KOPT-K1 (cell line): ENCODE results near the gene MTMR8.

ENCODE experiments used
- H3K27ac ChIP-seq: fragments of 200-600 bp; sonication (generic); 2 replicates; pipeline ENCODE4 v1.5.1; 2016; ENCODE audit warnings: antibody characterized with exemption, mild to moderate bottlenecking, low read depth, low read length; ENCODE audit not compliant: poor library complexity, severe bottlenecking
- H3K36me3 ChIP-seq: fragments of 200-600 bp; sonication (generic); 2 replicates; pipeline ENCODE4 v1.5.1; 2017; ENCODE audit warnings: antibody characterized with exemption, mild to moderate bottlenecking, low read length, moderate library complexity; ENCODE audit not compliant: insufficient read depth
- H3K9me3 ChIP-seq: fragments of 200-600 bp; sonication (generic); 2 replicates; pipeline ENCODE4 v1.5.1; 2017; ENCODE audit warnings: antibody characterized with exemption, low read length, mild to moderate bottlenecking; ENCODE audit not compliant: insufficient read depth, poor library complexity, severe bottlenecking

The MTMR8 gene

GRCh38 chrX:64352081-64352480 is 43.2 kb downstream of the MTMR8 start:
- H3K36me3 ChIP-seq: peaks cover 25% of the 10 kb centered on the region; the same call in 1 of the 2 replicates
- H3K27ac ChIP-seq: no peak overlapping the region
- H3K9me3 ChIP-seq: no peaks in the 10 kb centered on the region

GRCh38 chrX:64350521-64350920 is 44.7 kb downstream of the MTMR8 start:
- no peak overlapping the region for H3K27ac ChIP-seq
- no peaks in the 10 kb centered on the region for H3K9me3 ChIP-seq
- H3K36me3 ChIP-seq: peaks cover 24% of the 10 kb centered on the region; the same call in 1 of the 2 replicates

- Histone ChIP-seq H3K27ac (no peak overlapping the region), H3K36me3 (peaks cover 20% of the 10 kb centered on the region; the same call in 1 of the 2 replicates), H3K9me3 (no peaks in the 10 kb centered on the region)
Observed at GRCh38 chrX:64350047-64350446, 45.2 kb downstream of the MTMR8 start.

- no peak overlapping the region for H3K27ac ChIP-seq
- peaks cover 5% of the 10 kb centered on the region; the same call in 1 of the 2 replicates for H3K36me3 ChIP-seq
- H3K9me3 ChIP-seq: no peaks in the 10 kb centered on the region
Observed at GRCh38 chrX:64342811-64343210, 52.4 kb downstream of the MTMR8 start.

GRCh38 chrX:64338296-64338695 is 57.0 kb downstream of the MTMR8 start:
- no peaks in the 10 kb centered on the region; the same call in 1 of the 2 replicates for H3K36me3 ChIP-seq
- H3K9me3 ChIP-seq: no peaks in the 10 kb centered on the region
- H3K27ac ChIP-seq: no peak overlapping the region

GRCh38 chrX:64334467-64334866 is 60.8 kb downstream of the MTMR8 start:
- peaks cover 10% of the 10 kb centered on the region; the same call in 1 of the 2 replicates for H3K36me3 ChIP-seq
- H3K9me3 ChIP-seq: no peaks in the 10 kb centered on the region
- no peak overlapping the region for H3K27ac ChIP-seq

GRCh38 chrX:64330284-64330683 is 65.0 kb downstream of the MTMR8 start:
- H3K27ac ChIP-seq: no peak overlapping the region
- H3K9me3 ChIP-seq: no peaks in the 10 kb centered on the region
- peaks cover 33% of the 10 kb centered on the region; the same call in 1 of the 2 replicates for H3K36me3 ChIP-seq

- peaks cover 16% of the 10 kb centered on the region for H3K9me3 ChIP-seq
- peaks cover 44% of the 10 kb centered on the region for H3K36me3 ChIP-seq
- no peak overlapping the region for H3K27ac ChIP-seq
Observed at GRCh38 chrX:64321507-64321906, 73.7 kb downstream of the MTMR8 start.

- Histone ChIP-seq H3K9me3 (no peaks in the 10 kb centered on the region), H3K36me3 (no peaks in the 10 kb centered on the region), H3K27ac (no peak overlapping the region)
Observed at GRCh38 chrX:64313624-64314023, 81.6 kb downstream of the MTMR8 start.

- peaks cover 8% of the 10 kb centered on the region for H3K9me3 ChIP-seq
- H3K36me3 ChIP-seq: no peaks in the 10 kb centered on the region
- no peak overlapping the region for H3K27ac ChIP-seq
Observed at GRCh38 chrX:64306712-64307111, 88.5 kb downstream of the MTMR8 start.

GRCh38 chrX:64291123-64291522 is 104.1 kb downstream of the MTMR8 start:
- H3K9me3 ChIP-seq: no peaks in the 10 kb centered on the region
- no peak overlapping the region for H3K27ac ChIP-seq
- H3K36me3 ChIP-seq: no peaks in the 10 kb centered on the region

GRCh38 chrX:64265265-64265664 is 130.0 kb downstream of the MTMR8 start:
- H3K9me3 ChIP-seq: no peaks in the 10 kb centered on the region
- H3K27ac ChIP-seq: no peak overlapping the region
- H3K36me3 ChIP-seq: no peaks in the 10 kb centered on the region

- H3K36me3 ChIP-seq: no peaks in the 10 kb centered on the region
- no peak within 1 kb of the TSS for H3K27ac ChIP-seq
- H3K9me3 ChIP-seq: no peaks in the 10 kb centered on the region
Observed at GRCh38 chrX:64230123-64230970, 164.9 kb downstream of the MTMR8 start, which contains the start of gene ASB12. Gene ASB12, minus strand, starts transcription at chrX:64230607. Its CDS starts 4,957 bp downstream, at chrX:64225650.

- Histone ChIP-seq H3K9me3 (no peaks in the 10 kb centered on the region), H3K27ac (no peak overlapping the region), H3K36me3 (no peaks in the 10 kb centered on the region)
Observed at GRCh38 chrX:64229154-64229553, 166.1 kb downstream of the MTMR8 start.
